ENCODE results near the gene C7orf57. TPM values are rescaled to one million over a fixed set of nuclear protein-coding genes. Genes with fewer than 3 reads are reported as not detected.

The C7orf57 gene
- total RNA-seq, 3 donors from 2014 or later (not counting 1 experiment from before 2014, with no cell fraction given) = 0.85 TPM; not detected in 2

DNA sequence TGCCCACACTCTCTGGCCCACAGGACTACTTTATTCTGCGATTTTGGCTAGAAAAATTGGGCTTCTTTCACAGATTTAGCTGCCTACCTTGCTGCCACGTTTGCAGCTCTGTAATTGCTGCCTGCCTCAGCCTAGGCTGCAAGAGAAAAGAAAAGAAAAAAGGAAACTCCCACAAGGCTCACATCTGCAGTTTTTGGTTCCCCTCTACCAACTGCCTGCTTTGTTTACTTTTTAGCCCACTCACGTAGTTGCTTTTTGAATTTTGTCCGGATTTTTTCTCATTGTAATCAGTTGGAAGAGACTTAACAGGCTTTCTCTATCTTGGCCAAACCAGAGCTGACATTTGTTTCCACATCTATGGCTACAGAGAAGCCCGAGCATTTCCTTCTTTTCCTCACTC is 30.7 kb upstream of the C7orf57 start:
- Histone ChIP-seq H3K27ac (ENCODE audit: low read length) (no peak overlapping the region), H3K27me3 (ENCODE audit: control insufficient read depth, insufficient read depth, low read length) (no peaks in the 10 kb centered on the region), H3K36me3 (ENCODE audit: control insufficient read depth, insufficient read depth, low read length) (no peaks in the 10 kb centered on the region), H3K4me3 (ENCODE audit: low read length) (no peak overlapping the region), H3K4me1 (ENCODE audit: control insufficient read depth, insufficient read depth, low read length) (no peaks in the 10 kb centered on the region), H3K9me3 (ENCODE audit: control insufficient read depth, insufficient read depth, low read length) (no peaks in the 10 kb centered on the region)
- H3K4me1 Mint-ChIP-seq = no peaks in the 10 kb centered on the region
- no peak overlapping the region for H3K4me3 Mint-ChIP-seq
- no peaks in the 10 kb centered on the region for H3K9me3 Mint-ChIP-seq
- ATAC-seq = no peak
- H3K36me3 Mint-ChIP-seq = peaks cover 8% of the 10 kb centered on the region
- H3K27me3 Mint-ChIP-seq (ENCODE audit: low read depth in 2 of 2) = peaks cover 7 to 46% of the 10 kb centered on the region in 2 donors
- DNase-seq = no peak
- intact Hi-C loops (cut with micrococcal nuclease) = no loop called here
- H3K27ac Mint-ChIP-seq = no peak overlapping the region
- WGBS (ENCODE audit: insufficient coverage) = 38% methylated on average over 4 of the region's 5 CpGs
- TF ChIP-seq, protein P1, sequence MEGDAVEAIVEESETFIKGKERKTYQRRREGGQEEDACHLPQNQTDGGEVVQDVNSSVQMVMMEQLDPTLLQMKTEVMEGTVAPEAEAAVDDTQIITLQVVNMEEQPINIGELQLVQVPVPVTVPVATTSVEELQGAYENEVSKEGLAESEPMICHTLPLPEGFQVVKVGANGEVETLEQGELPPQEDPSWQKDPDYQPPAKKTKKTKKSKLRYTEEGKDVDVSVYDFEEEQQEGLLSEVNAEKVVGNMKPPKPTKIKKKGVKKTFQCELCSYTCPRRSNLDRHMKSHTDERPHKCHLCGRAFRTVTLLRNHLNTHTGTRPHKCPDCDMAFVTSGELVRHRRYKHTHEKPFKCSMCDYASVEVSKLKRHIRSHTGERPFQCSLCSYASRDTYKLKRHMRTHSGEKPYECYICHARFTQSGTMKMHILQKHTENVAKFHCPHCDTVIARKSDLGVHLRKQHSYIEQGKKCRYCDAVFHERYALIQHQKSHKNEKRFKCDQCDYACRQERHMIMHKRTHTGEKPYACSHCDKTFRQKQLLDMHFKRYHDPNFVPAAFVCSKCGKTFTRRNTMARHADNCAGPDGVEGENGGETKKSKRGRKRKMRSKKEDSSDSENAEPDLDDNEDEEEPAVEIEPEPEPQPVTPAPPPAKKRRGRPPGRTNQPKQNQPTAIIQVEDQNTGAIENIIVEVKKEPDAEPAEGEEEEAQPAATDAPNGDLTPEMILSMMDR (IDR thresholded peaks at IDR 0.05) = no peak

GRCh38 chr7:48006866-48007265 is 28.5 kb upstream of the C7orf57 start:
- Mint-ChIP-seq H3K4me3 (no peak overlapping the region), H3K27ac (no peak overlapping the region), H3K9me3 (no peaks in the 10 kb centered on the region), H3K36me3 (peaks cover 8% of the 10 kb centered on the region), H3K4me1 (peaks cover 6% of the 10 kb centered on the region in 2 donors), H3K27me3 (ENCODE audit: low read depth in 2 of 2) (peaks cover 6 to 31% of the 10 kb centered on the region in 2 donors)
- intact Hi-C loops (cut with micrococcal nuclease) = no loop called here
- DNase-seq (no peak), ATAC-seq (no peak)
- Histone ChIP-seq H3K27me3 (ENCODE audit: control insufficient read depth, insufficient read depth, low read length) (no peaks in the 10 kb centered on the region), H3K36me3 (ENCODE audit: control insufficient read depth, insufficient read depth, low read length) (no peaks in the 10 kb centered on the region), H3K4me1 (ENCODE audit: control insufficient read depth, insufficient read depth, low read length) (no peaks in the 10 kb centered on the region), H3K4me3 (ENCODE audit: low read length) (no peak overlapping the region), H3K9me3 (ENCODE audit: control insufficient read depth, insufficient read depth, low read length) (no peaks in the 10 kb centered on the region), H3K27ac (ENCODE audit: low read length) (no peak overlapping the region)
- 96% methylated on average over 6 of the region's 6 CpGs for WGBS (ENCODE audit: insufficient coverage)
- TF ChIP-seq, protein P1 (IDR thresholded peaks at IDR 0.05) = no peak

DNA sequence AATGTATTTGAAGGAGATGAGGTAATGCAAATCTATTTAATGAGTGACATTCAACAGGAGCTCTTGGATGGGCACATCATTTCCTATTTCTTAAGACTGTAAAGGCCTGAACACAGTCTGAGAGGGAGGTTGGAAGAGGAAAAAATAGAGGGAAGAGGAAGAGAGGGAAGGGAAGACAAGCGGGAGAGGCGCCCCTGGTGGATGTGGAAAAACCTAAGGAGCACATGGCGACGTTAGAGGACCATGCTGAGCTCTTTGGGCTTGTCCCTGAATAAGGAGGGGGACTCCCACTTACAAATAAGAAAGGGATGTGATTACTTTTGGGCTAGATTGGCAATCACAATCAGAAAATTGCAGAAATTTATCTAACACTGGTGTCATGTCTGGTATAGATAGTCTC is 26.1 kb upstream of the C7orf57 start:
- DNase-seq (no peak), ATAC-seq (no peak)
- intact Hi-C loops (cut with micrococcal nuclease) = no loop called here
- WGBS (ENCODE audit: insufficient coverage) = 88% methylated on average over 4 of the region's 4 CpGs
- Mint-ChIP-seq H3K27me3 (ENCODE audit: low read depth in 2 of 2) (peaks cover 6 to 12% of the 10 kb centered on the region in 2 donors), H3K4me1 (peaks cover 6% of the 10 kb centered on the region in 2 donors), H3K27ac (no peak overlapping the region), H3K9me3 (no peaks in the 10 kb centered on the region), H3K4me3 (no peak overlapping the region), H3K36me3 (no peaks in the 10 kb centered on the region)
- Histone ChIP-seq H3K36me3 (ENCODE audit: control insufficient read depth, insufficient read depth, low read length) (no peaks in the 10 kb centered on the region), H3K27me3 (ENCODE audit: control insufficient read depth, insufficient read depth, low read length) (no peaks in the 10 kb centered on the region), H3K9me3 (ENCODE audit: control insufficient read depth, insufficient read depth, low read length) (no peaks in the 10 kb centered on the region), H3K4me3 (ENCODE audit: low read length) (no peak overlapping the region), H3K4me1 (ENCODE audit: control insufficient read depth, insufficient read depth, low read length) (no peaks in the 10 kb centered on the region), H3K27ac (ENCODE audit: low read length) (no peak overlapping the region)
- TF ChIP-seq, protein P1 (IDR thresholded peaks at IDR 0.05) = no peak

DNA sequence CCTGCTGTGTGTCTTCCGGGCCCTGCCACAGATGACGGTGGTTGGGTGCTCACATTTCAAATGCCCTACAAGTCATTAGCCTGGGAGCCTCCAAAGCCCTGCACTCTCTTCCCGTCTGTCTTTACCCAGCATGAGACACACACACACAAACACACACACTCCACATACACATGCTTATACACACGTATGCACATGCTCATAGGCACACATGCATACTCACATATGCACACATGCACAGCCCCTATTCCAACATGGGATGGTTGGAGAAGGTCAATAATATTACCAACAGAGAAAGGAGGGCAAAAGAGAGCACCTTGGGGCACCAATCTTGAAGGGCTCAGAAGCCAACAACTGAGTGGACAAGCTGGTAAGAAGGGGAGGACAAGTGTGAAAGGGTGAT is 25.4 kb upstream of the C7orf57 start:
- H3K4me1 ChIP-seq (ENCODE audit: control insufficient read depth, insufficient read depth, low read length) = no peaks in the 10 kb centered on the region
- Mint-ChIP-seq H3K27me3 (ENCODE audit: low read depth in 2 of 2) (peaks cover 6 to 11% of the 10 kb centered on the region in 2 donors), H3K9me3 (no peaks in the 10 kb centered on the region), H3K36me3 (no peaks in the 10 kb centered on the region), H3K27ac (no peak overlapping the region), H3K4me3 (no peak overlapping the region), H3K4me1 (peaks cover 6% of the 10 kb centered on the region in 2 donors)
- H3K27ac ChIP-seq (ENCODE audit: low read length) = no peak overlapping the region
- TF ChIP-seq, protein P1 (IDR thresholded peaks at IDR 0.05) = no peak
- no peaks in the 10 kb centered on the region for H3K36me3 ChIP-seq (ENCODE audit: control insufficient read depth, insufficient read depth, low read length)
- intact Hi-C loops (cut with micrococcal nuclease) = no loop called here
- DNase-seq = no peak
- H3K27me3 ChIP-seq (ENCODE audit: control insufficient read depth, insufficient read depth, low read length) = no peaks in the 10 kb centered on the region
- H3K4me3 ChIP-seq (ENCODE audit: low read length) = no peak overlapping the region
- WGBS (ENCODE audit: insufficient coverage) = 92% methylated on average over 4 of the region's 4 CpGs
- ATAC-seq = no peak
- no peaks in the 10 kb centered on the region for H3K9me3 ChIP-seq (ENCODE audit: control insufficient read depth, insufficient read depth, low read length)
